ENCODE results near the gene ERI3. TPM values are rescaled to one million over a fixed set of nuclear protein-coding genes. Genes with fewer than 3 reads are reported as not detected.

The ERI3 gene
- total RNA-seq, 1 donor from 2014 or later: 58.3 TPM

DNA sequence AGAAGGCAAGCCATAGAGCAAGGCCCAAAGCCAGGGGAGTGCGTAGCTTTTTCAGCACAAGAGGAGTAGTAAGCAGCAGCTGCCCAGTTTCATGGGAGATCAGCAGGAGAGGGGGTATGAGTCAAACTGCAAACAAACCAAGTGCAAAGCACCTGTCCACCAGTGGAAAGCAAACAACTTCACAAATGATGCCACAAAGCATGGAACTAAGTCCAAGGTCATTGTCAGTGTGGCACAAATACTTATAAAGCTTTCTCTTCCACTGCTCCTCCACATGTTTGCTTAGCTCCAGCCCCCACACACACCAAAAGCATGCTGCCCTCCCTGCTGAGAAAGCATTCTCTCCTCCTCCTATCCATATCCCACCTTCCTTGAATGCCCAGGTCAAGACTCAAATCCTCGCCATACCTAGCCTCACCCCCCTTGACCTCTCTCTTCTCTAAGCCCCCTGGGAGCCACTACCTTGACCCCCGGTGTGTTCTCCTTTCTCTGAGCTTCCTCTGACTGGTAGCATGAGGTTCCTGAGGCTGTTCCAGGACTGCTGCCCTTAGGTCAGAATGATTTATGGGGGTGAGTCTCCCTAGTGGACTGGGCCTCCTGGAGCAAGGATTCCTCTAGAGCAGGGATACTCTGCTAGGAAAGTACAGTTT, 71.4 kb downstream of the ERI3 start:
- Histone ChIP-seq H3K27ac (ENCODE audit: low read depth, low read length) (no peak overlapping the region), H3K4me3 (ENCODE audit: insufficient read depth, low read depth, low read length) (no peak overlapping the region), H3K4me1 (ENCODE audit: insufficient read depth, low read length) (no peaks in the 10 kb centered on the region), H3K79me2 (ENCODE audit: insufficient read depth, low read length) (no peaks in the 10 kb centered on the region), H2AFZ (ENCODE audit: low read depth, low read length) (no peak overlapping the region), H3K9me3 (ENCODE audit: insufficient read depth, low read depth, low read length) (no peaks in the 10 kb centered on the region), H3K27me3 (ENCODE audit: insufficient read depth, low read length) (no peaks in the 10 kb centered on the region), H4K20me1 (ENCODE audit: insufficient read depth, low read length) (peaks cover 28% of the 10 kb centered on the region), H3K9ac (ENCODE audit: low read length) (no peak overlapping the region), H3K4me2 (ENCODE audit: low read length) (no peak overlapping the region), H3K36me3 (ENCODE audit: insufficient read depth, low read length) (peaks cover 9% of the 10 kb centered on the region)
- Mint-ChIP-seq H3K27ac (ENCODE audit: unreplicated experiment) (no peak overlapping the region), H3K4me3 (ENCODE audit: unreplicated experiment) (no peak overlapping the region), H3K4me1 (ENCODE audit: low read depth, unreplicated experiment) (no peaks in the 10 kb centered on the region), H3K36me3 (ENCODE audit: low read depth, unreplicated experiment) (peaks cover 20% of the 10 kb centered on the region), H3K9me3 (ENCODE audit: unreplicated experiment) (no peaks in the 10 kb centered on the region), H3K27me3 (ENCODE audit: low read depth, unreplicated experiment) (no peaks in the 10 kb centered on the region)
- DNase-seq (ENCODE audit: low read depth) (no peak), FAIRE-seq (no peak)
- no peak for TF ChIP-seq EZH2 (IDR thresholded peaks at IDR 0.05; ENCODE audit: insufficient read depth, low read length)
- TF ChIP-seq, protein P1, sequence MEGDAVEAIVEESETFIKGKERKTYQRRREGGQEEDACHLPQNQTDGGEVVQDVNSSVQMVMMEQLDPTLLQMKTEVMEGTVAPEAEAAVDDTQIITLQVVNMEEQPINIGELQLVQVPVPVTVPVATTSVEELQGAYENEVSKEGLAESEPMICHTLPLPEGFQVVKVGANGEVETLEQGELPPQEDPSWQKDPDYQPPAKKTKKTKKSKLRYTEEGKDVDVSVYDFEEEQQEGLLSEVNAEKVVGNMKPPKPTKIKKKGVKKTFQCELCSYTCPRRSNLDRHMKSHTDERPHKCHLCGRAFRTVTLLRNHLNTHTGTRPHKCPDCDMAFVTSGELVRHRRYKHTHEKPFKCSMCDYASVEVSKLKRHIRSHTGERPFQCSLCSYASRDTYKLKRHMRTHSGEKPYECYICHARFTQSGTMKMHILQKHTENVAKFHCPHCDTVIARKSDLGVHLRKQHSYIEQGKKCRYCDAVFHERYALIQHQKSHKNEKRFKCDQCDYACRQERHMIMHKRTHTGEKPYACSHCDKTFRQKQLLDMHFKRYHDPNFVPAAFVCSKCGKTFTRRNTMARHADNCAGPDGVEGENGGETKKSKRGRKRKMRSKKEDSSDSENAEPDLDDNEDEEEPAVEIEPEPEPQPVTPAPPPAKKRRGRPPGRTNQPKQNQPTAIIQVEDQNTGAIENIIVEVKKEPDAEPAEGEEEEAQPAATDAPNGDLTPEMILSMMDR (IDR thresholded peaks at IDR 0.05; ENCODE audit: insufficient read depth, low read depth, low read length): no peak

DNA sequence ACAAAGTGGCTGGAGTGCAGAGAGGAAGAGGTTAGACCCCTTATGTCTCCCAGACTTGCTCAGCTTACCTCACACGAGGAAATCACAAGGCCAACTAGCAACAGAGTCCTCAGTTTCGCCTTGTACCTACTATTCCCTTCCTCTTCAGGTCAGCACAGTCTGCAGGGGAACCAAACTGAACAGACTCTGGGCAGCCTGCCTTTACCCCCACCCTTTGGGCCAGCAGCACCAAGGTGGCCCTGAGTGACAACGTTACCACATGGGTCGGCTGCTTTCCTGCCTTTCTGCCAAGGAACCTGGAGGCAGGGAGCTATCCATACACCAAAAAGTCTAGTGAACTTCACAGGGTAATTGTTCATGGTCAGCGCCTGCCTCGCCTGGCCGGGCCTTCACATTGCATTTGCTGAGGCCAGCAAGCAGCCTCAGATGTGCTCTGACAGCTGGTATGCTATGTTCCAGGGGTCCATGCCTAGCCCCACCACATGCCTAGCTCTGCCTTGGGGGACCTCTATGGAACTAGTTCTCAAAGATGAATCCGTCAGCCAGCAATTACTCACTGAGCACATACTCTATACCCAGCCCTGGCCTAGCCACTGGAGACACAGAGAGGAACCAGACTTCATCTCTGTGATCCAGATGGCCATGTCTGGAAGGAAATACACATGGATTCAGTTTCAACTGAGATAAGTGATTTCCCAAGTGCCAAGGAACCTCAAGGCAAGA, 72.2 kb downstream of the ERI3 start:
- Histone ChIP-seq H4K20me1 (ENCODE audit: insufficient read depth, low read length) (peaks cover 20% of the 10 kb centered on the region), H2AFZ (ENCODE audit: low read depth, low read length) (no peak overlapping the region), H3K27me3 (ENCODE audit: insufficient read depth, low read length) (no peaks in the 10 kb centered on the region), H3K4me3 (ENCODE audit: insufficient read depth, low read depth, low read length) (no peak overlapping the region), H3K27ac (ENCODE audit: low read depth, low read length) (no peak overlapping the region), H3K79me2 (ENCODE audit: insufficient read depth, low read length) (no peaks in the 10 kb centered on the region), H3K4me1 (ENCODE audit: insufficient read depth, low read length) (no peaks in the 10 kb centered on the region), H3K4me2 (ENCODE audit: low read length) (no peak overlapping the region), H3K9ac (ENCODE audit: low read length) (no peak overlapping the region), H3K36me3 (ENCODE audit: insufficient read depth, low read length) (peaks cover 8% of the 10 kb centered on the region), H3K9me3 (ENCODE audit: insufficient read depth, low read depth, low read length) (no peaks in the 10 kb centered on the region)
- DNase-seq (ENCODE audit: low read depth) (no peak), FAIRE-seq (no peak)
- Mint-ChIP-seq H3K27ac (ENCODE audit: unreplicated experiment) (no peak overlapping the region), H3K4me1 (ENCODE audit: low read depth, unreplicated experiment) (no peaks in the 10 kb centered on the region), H3K36me3 (ENCODE audit: low read depth, unreplicated experiment) (peaks cover 15% of the 10 kb centered on the region), H3K27me3 (ENCODE audit: low read depth, unreplicated experiment) (no peaks in the 10 kb centered on the region), H3K4me3 (ENCODE audit: unreplicated experiment) (no peak overlapping the region), H3K9me3 (ENCODE audit: unreplicated experiment) (no peaks in the 10 kb centered on the region)
- TF ChIP-seq, protein P1 (IDR thresholded peaks at IDR 0.05; ENCODE audit: insufficient read depth, low read depth, low read length): no peak
- no peak for TF ChIP-seq EZH2 (IDR thresholded peaks at IDR 0.05; ENCODE audit: insufficient read depth, low read length)
